Type B pancreatic cell (in vitro differentiated cells): ENCODE measurements around the gene DHX34. TPM values are rescaled to one million over a fixed set of nuclear protein-coding genes. Genes with fewer than 3 reads are reported as not detected.
A peak's percentile ranks its signal among the peaks of the same experiment; 100 is the strongest.

Experiments used
- DNase-seq: peaks from one replicate; pipeline ENCODE4 v3.0.0; 2021; ENCODE audit warnings: mixed read lengths; ENCODE audit not compliant: unreplicated experiment; ENCODE audit errors: extremely low spot score
- H3K27ac Mint-ChIP-seq: 2 replicates; pipeline ENCODE4 v1.8.0; 2021; ENCODE audit warnings: mild to moderate bottlenecking, mixed read lengths
- H3K27me3 Mint-ChIP-seq: 2 replicates; pipeline ENCODE4 v1.8.0; 2021; ENCODE audit warnings: mixed read lengths
- H3K36me3 Mint-ChIP-seq: 2 replicates; pipeline ENCODE4 v1.8.0; 2021; ENCODE audit warnings: mixed read lengths
- H3K4me1 Mint-ChIP-seq: one replicate; pipeline ENCODE4 v1.8.0; 2021; ENCODE audit warnings: mixed read lengths; ENCODE audit not compliant: unreplicated experiment
- H3K4me3 Mint-ChIP-seq: 2 replicates; pipeline ENCODE4 v1.8.0; 2021; ENCODE audit warnings: mild to moderate bottlenecking, mixed read lengths
- H3K9me3 Mint-ChIP-seq: 2 replicates; pipeline ENCODE4 v1.8.0; 2021; ENCODE audit warnings: mixed read lengths
- CTCF ChIP-seq: fragments of 200-600 bp; sonication (generic); conservative IDR thresholded peaks from 2 replicates; pipeline ENCODE4 v1.5.0; 2021; ENCODE audit warnings: antibody characterized with exemption, mild to moderate bottlenecking
- total RNA-seq: library from RNA; stranded (reverse); gene quantifications from 2 replicates; pipeline ENCODE4 v1.2.1, GENCODE V29; 2021; ENCODE audit warnings: low replicate concordance

DHX34 gene
- total RNA-seq, 1 donor from 2014 or later: 32.9 TPM

GRCh38 chr19:47417746-47418691, 68.9 kb downstream of the DHX34 start:
- H3K27ac Mint-ChIP-seq: peak overlapping the region; percentile 76
- H3K4me1 Mint-ChIP-seq: peaks cover 29% of the 10 kb centered on the region
- H3K27me3 Mint-ChIP-seq: peaks cover 65% of the 10 kb centered on the region
- H3K4me3 Mint-ChIP-seq: peak overlapping the region; percentile 84
- no peak for DNase-seq
- no peaks in the 10 kb centered on the region for H3K9me3 Mint-ChIP-seq
- no peak for TF ChIP-seq CTCF
- H3K36me3 Mint-ChIP-seq: peaks cover 5% of the 10 kb centered on the region

GRCh38 chr19:47418692-47419029, 69.5 kb downstream of the DHX34 start:
- Mint-ChIP-seq H3K27me3 (peaks cover 72% of the 10 kb centered on the region), H3K4me1 (peaks cover 34% of the 10 kb centered on the region), H3K27ac (peak overlapping the region; percentile 76), H3K36me3 (peaks cover 5% of the 10 kb centered on the region), H3K9me3 (no peaks in the 10 kb centered on the region), H3K4me3 (peak overlapping the region; percentile 84)
- no peak for DNase-seq
- no peak for TF ChIP-seq CTCF

GRCh38 chr19:47419030-47419783, 70.1 kb downstream of the DHX34 start, which contains the start of gene MEIS3:
Gene MEIS3 (minus strand): TSS chr19:47419527. CDS start chr19:47419081, 446 bp downstream.
- H3K9me3 Mint-ChIP-seq: no peaks in the 10 kb centered on the region
- H3K27ac Mint-ChIP-seq: peak within 1 kb of the TSS; percentile 76
- no peak for DNase-seq
- peak within 1 kb of the TSS; percentile 84 for H3K4me3 Mint-ChIP-seq
- peaks cover 74% of the 10 kb centered on the region for H3K27me3 Mint-ChIP-seq
- no peak for TF ChIP-seq CTCF
- H3K4me1 Mint-ChIP-seq: peaks cover 34% of the 10 kb centered on the region
- peaks cover 2% of the 10 kb centered on the region for H3K36me3 Mint-ChIP-seq

- no peak overlapping the region for H3K4me3 Mint-ChIP-seq
- H3K4me1 Mint-ChIP-seq: peaks cover 38% of the 10 kb centered on the region
- H3K9me3 Mint-ChIP-seq: no peaks in the 10 kb centered on the region
- H3K27me3 Mint-ChIP-seq: peaks cover 79% of the 10 kb centered on the region
- TF ChIP-seq CTCF: no peak
- no peak overlapping the region for H3K27ac Mint-ChIP-seq
- H3K36me3 Mint-ChIP-seq: no peaks in the 10 kb centered on the region
- DNase-seq: no peak
These were observed 70.7 kb downstream of the DHX34 start for GRCh38 chr19:47419789-47420188.

- peak overlapping the region; percentile 76 for H3K4me3 Mint-ChIP-seq
- H3K27ac Mint-ChIP-seq: peak overlapping the region; percentile 65
- no peak for DNase-seq
- peaks cover 78% of the 10 kb centered on the region for H3K27me3 Mint-ChIP-seq
- TF ChIP-seq CTCF: no peak
- no peaks in the 10 kb centered on the region for H3K9me3 Mint-ChIP-seq
- H3K36me3 Mint-ChIP-seq: no peaks in the 10 kb centered on the region
- H3K4me1 Mint-ChIP-seq: peaks cover 38% of the 10 kb centered on the region
These were observed 72.2 kb downstream of the DHX34 start for GRCh38 chr19:47421244-47421786.
